Osteoblast (primary cell): Measurements from ENCODE around the gene ZNF541. TPM values are rescaled to one million over a fixed set of nuclear protein-coding genes. Genes with fewer than 3 reads are reported as not detected.

Experiments used
- DNase-seq: peaks from one replicate; pipeline ENCODE4 v3.0.0; 2011; ENCODE audit warnings: low spot score, mixed read lengths; ENCODE audit not compliant: insufficient read length; ENCODE audit errors: missing footprints
- H2AFZ ChIP-seq: 2 replicates; pipeline ENCODE4 v1.6.0; 2011; ENCODE audit warnings: mild to moderate bottlenecking, low read length
- H3K27ac ChIP-seq: 2 replicates; pipeline ENCODE4 v1.5.1; 2011; ENCODE audit warnings: mild to moderate bottlenecking, low read depth, low read length, moderate library complexity
- H3K27me3 ChIP-seq: 2 replicates; pipeline ENCODE4 v1.6.0; 2012; ENCODE audit warnings: mild to moderate bottlenecking, control low read depth, inconsistent platforms, low read length, moderate library complexity; ENCODE audit not compliant: insufficient read depth
- H3K36me3 ChIP-seq: 2 replicates; pipeline ENCODE4 v1.5.1; 2011; ENCODE audit warnings: mild to moderate bottlenecking, low read length, control low read depth, moderate library complexity; ENCODE audit not compliant: insufficient read depth
- H3K4me1 ChIP-seq: 2 replicates; pipeline ENCODE4 v1.5.1; 2011; ENCODE audit warnings: mild to moderate bottlenecking, low read length, control low read depth, moderate library complexity; ENCODE audit not compliant: insufficient read depth
- H3K4me2 ChIP-seq: 2 replicates; pipeline ENCODE4 v1.6.0; 2011; ENCODE audit warnings: mild to moderate bottlenecking, low read length; ENCODE audit not compliant: insufficient read depth
- H3K4me3 ChIP-seq: fragments of 200-600 bp; sonication (generic); 3 replicates; pipeline ENCODE4 v1.5.1; 2012; ENCODE audit warnings: mild to moderate bottlenecking, low read length, inconsistent platforms; ENCODE audit not compliant: insufficient read depth
- H3K79me2 ChIP-seq: 2 replicates; pipeline ENCODE4 v1.6.0; 2012; ENCODE audit warnings: mild to moderate bottlenecking, low read length, control low read depth, inconsistent platforms; ENCODE audit not compliant: insufficient read depth
- H3K9me3 ChIP-seq: 2 replicates; pipeline ENCODE4 v1.5.1; 2011; ENCODE audit warnings: low read depth, low read length, control low read depth
- H4K20me1 ChIP-seq: 2 replicates; pipeline ENCODE4 v1.6.0; 2012; ENCODE audit warnings: mild to moderate bottlenecking, low read length, control low read depth; ENCODE audit not compliant: insufficient read depth
- CTCF ChIP-seq: IDR thresholded peaks from 2 replicates; pipeline ENCODE4 v1.5.1; 2011; ENCODE audit warnings: mild to moderate bottlenecking, low read depth, low read length, moderate library complexity; ENCODE audit errors: extremely low read depth
- total RNA-seq: library from RNA; depleted of rRNA; stranded (reverse); fragments of >200 nt; gene quantifications from 2 replicates; pipeline ENCODE4 v1.2.3, GENCODE V29; 2012

The ZNF541 gene
- total RNA-seq, 1 donor: under 0.01 TPM

- TF ChIP-seq CTCF: no peak
- Histone ChIP-seq H3K4me2 (no peak overlapping the region), H3K4me1 (peaks cover 19% of the 10 kb centered on the region), H3K9me3 (no peaks in the 10 kb centered on the region), H3K79me2 (peaks cover 98% of the 10 kb centered on the region), H4K20me1 (peaks cover 71% of the 10 kb centered on the region), H3K36me3 (peaks cover 4% of the 10 kb centered on the region), H2AFZ (no peak overlapping the region), H3K27me3 (no peaks in the 10 kb centered on the region), H3K4me3 (no peak overlapping the region), H3K27ac (no peak overlapping the region)
- no peak for DNase-seq
These were observed 42.3 kb upstream of the ZNF541 start for GRCh38 chr19:47615230-47615629.

- H4K20me1 ChIP-seq: peaks cover 66% of the 10 kb centered on the region
- TF ChIP-seq CTCF: no peak
These were observed 41.6 kb upstream of the ZNF541 start for GRCh38 chr19:47614559-47614958.

GRCh38 chr19:47614021-47614295 is 41.0 kb upstream of the ZNF541 start:
- Histone ChIP-seq H3K27ac (no peak overlapping the region), H3K4me1 (peaks cover 19% of the 10 kb centered on the region), H4K20me1 (peaks cover 66% of the 10 kb centered on the region), H2AFZ (no peak overlapping the region), H3K4me2 (no peak overlapping the region), H3K79me2 (peaks cover 98% of the 10 kb centered on the region), H3K36me3 (peaks cover 4% of the 10 kb centered on the region), H3K27me3 (no peaks in the 10 kb centered on the region), H3K9me3 (no peaks in the 10 kb centered on the region), H3K4me3 (no peak overlapping the region)
- TF ChIP-seq CTCF: no peak
- peak; percentile 66 for DNase-seq

More at GRCh38 chr19:47614559-47614958, 41.6 kb upstream of the ZNF541 start:
- peak; percentile 30 for DNase-seq
- no peak overlapping the region for H3K27ac ChIP-seq
- peaks cover 19% of the 10 kb centered on the region for H3K4me1 ChIP-seq
- H3K36me3 ChIP-seq: peaks cover 4% of the 10 kb centered on the region
- H3K79me2 ChIP-seq: peaks cover 98% of the 10 kb centered on the region
- H3K9me3 ChIP-seq: no peaks in the 10 kb centered on the region
- H3K27me3 ChIP-seq: no peaks in the 10 kb centered on the region
- H2AFZ ChIP-seq: no peak overlapping the region
- no peak overlapping the region for H3K4me3 ChIP-seq
- no peak overlapping the region for H3K4me2 ChIP-seq

- Histone ChIP-seq H3K4me1 (peaks cover 19% of the 10 kb centered on the region), H3K9me3 (no peaks in the 10 kb centered on the region), H3K4me3 (no peak overlapping the region), H3K4me2 (peak overlapping the region; percentile 30), H3K27me3 (no peaks in the 10 kb centered on the region), H3K36me3 (peaks cover 4% of the 10 kb centered on the region), H4K20me1 (peaks cover 61% of the 10 kb centered on the region), H3K27ac (peak overlapping the region; percentile 71), H3K79me2 (peaks cover 94% of the 10 kb centered on the region), H2AFZ (no peak overlapping the region)
- no peak for TF ChIP-seq CTCF
- peak; percentile 94 for DNase-seq
These were observed 40.4 kb upstream of the ZNF541 start for GRCh38 chr19:47613165-47614020.
